Uterus (tissue), 4 donors: ENCODE data around the gene PLEKHA7. TPM values are rescaled to one million over a fixed set of nuclear protein-coding genes. Genes with fewer than 3 reads are reported as not detected.
"Not testable (repeated sequence)": the region's sequence is repeated elsewhere in the genome, so short reads cannot be mapped to it uniquely, and the experiment has no call there.

Experiments used
- DNase-seq, 2 donors: peaks; one replicate each; pipeline ENCODE4 v3.0.0-alpha.2; 2019 to 2020
- H3K27ac ChIP-seq, 2 donors: fragments of 200-600 bp; sonication (generic); 1 replicate in 1 of 2; 2 replicates in 1 of 2; pipeline ENCODE4 v1.5.1; 2016 to 2018
- H3K27me3 ChIP-seq, 2 donors: fragments of 200-600 bp; sonication (generic); one replicate each; pipeline ENCODE4 v1.5.1; 2018 to 2019; ENCODE audit warnings: control low read depth in 1 of 2
- H3K36me3 ChIP-seq, 2 donors: fragments of 200-600 bp; sonication (generic); one replicate each; pipeline ENCODE4 v1.5.1; 2019; ENCODE audit warnings: control low read depth in 1 of 2
- H3K4me1 ChIP-seq, 2 donors: fragments of 200-600 bp; sonication (generic); one replicate each; pipeline ENCODE4 v1.5.1; 2018 to 2019; ENCODE audit warnings: control low read depth in 1 of 2
- H3K4me3 ChIP-seq, 2 donors: fragments of 200-600 bp; sonication (generic); 1 replicate in 1 of 2; 2 replicates in 1 of 2; pipeline ENCODE4 v1.5.1; 2018 to 2019; ENCODE audit warnings: mild to moderate bottlenecking in 1 of 2
- H3K9me3 ChIP-seq, 2 donors: fragments of 200-600 bp; sonication (generic); one replicate each; pipeline ENCODE4 v1.5.1; 2019; ENCODE audit warnings: control low read depth in 1 of 2
- CTCF ChIP-seq, 4 experiments: fragments of 200-600 bp in 2 of 4; fragments of 450-650 bp in 2 of 4; sonication (generic) in 2 of 4; IDR thresholded peaks; one replicate each; pipeline ENCODE4 v1.5.1; 2016 to 2019; ENCODE audit warnings: antibody characterized with exemption in 4 of 4, mild to moderate bottlenecking in 2 of 4, moderate library complexity in 1 of 4
- POLR2A ChIP-seq, 2 donors: fragments of 450-650 bp; IDR thresholded peaks; one replicate each; pipeline ENCODE4 v1.6.1; 2016; ENCODE audit warnings: antibody characterized with exemption in 2 of 2, mild to moderate bottlenecking in 1 of 2, moderate library complexity in 1 of 2
- intact Hi-C: fragments of 100-400 bp; cut with DNase I; formaldehyde crosslinking; loops from one replicate; pipeline ENCODE4 v1.15.1; 2023; ENCODE audit warnings: low total_unique reads
- total RNA-seq, 4 donors: library from RNA; depleted of rRNA in 3 of 4; stranded (reverse); fragments of >200 nt in 3 of 4; gene quantifications; one replicate each; pipeline versions ENCODE4 v1.1.0 to v1.2.4, GENCODE V29; 2014 to 2023
- donor health status: DM: yes; HTN: yes; CAD: no.

The PLEKHA7 gene
- total RNA-seq, 4 donors from 2014 or later, result 13.3 to 38.2 (median 26.7) TPM

- Histone ChIP-seq H3K9me3 (no peaks in the 10 kb centered on the region), H3K36me3 (no peaks in the 10 kb centered on the region), H3K4me1 (no peaks in the 10 kb centered on the region), H3K27me3 (no peaks in the 10 kb centered on the region), H3K27ac (no peak overlapping the region), H3K4me3 (no peak overlapping the region)
- TF ChIP-seq CTCF (IDR thresholded peaks at IDR 0.05) (no peak), POLR2A (IDR thresholded peaks at IDR 0.05) (no peak)
- DNase-seq, result no peak
- intact Hi-C loops, result no loop called here
Observed at GRCh38 chr11:16966930-16967671, 47.1 kb downstream of the PLEKHA7 start.

- intact Hi-C loops, result no loop called here
Observed at GRCh38 chr11:16964501-16964900, 49.7 kb downstream of the PLEKHA7 start.

GRCh38 chr11:16963316-16963876 lies 50.8 kb downstream of the PLEKHA7 start:
- no peak for TF ChIP-seq POLR2A (IDR thresholded peaks at IDR 0.05)
- TF ChIP-seq CTCF (IDR thresholded peaks at IDR 0.05), result no peak
- Histone ChIP-seq H3K4me1 (no peaks in the 10 kb centered on the region), H3K27me3 (no peaks in the 10 kb centered on the region), H3K9me3 (no peaks in the 10 kb centered on the region), H3K27ac (no peak overlapping the region), H3K36me3 (no peaks in the 10 kb centered on the region), H3K4me3 (no peak overlapping the region)
- no peak for DNase-seq
- intact Hi-C loops, result no loop called here

More at GRCh38 chr11:16964501-16964900, 49.7 kb downstream of the PLEKHA7 start:
- H3K27ac ChIP-seq, result no peak overlapping the region
- no peaks in the 10 kb centered on the region for H3K4me1 ChIP-seq
- no peaks in the 10 kb centered on the region for H3K36me3 ChIP-seq
- no peaks in the 10 kb centered on the region for H3K27me3 ChIP-seq
- DNase-seq, result no peak
- no peak overlapping the region for H3K4me3 ChIP-seq
- no peaks in the 10 kb centered on the region for H3K9me3 ChIP-seq
- TF ChIP-seq POLR2A (IDR thresholded peaks at IDR 0.05) (no peak), CTCF (IDR thresholded peaks at IDR 0.05) (no peak)

- DNase-seq, H3K4me3 ChIP-seq, H3K36me3 ChIP-seq, H3K27ac ChIP-seq, H3K27me3 ChIP-seq, H3K4me1 ChIP-seq, H3K9me3 ChIP-seq, intact Hi-C loops: not testable (repeated sequence)
Observed at GRCh38 chr11:16962589-16962988, 51.6 kb downstream of the PLEKHA7 start.

- intact Hi-C loops, result no loop called here
- Histone ChIP-seq H3K4me1 (no peaks in the 10 kb centered on the region), H3K9me3 (no peaks in the 10 kb centered on the region), H3K4me3 (no peak overlapping the region), H3K27ac (no peak overlapping the region), H3K27me3 (no peaks in the 10 kb centered on the region), H3K36me3 (no peaks in the 10 kb centered on the region)
- TF ChIP-seq CTCF (IDR thresholded peaks at IDR 0.05), result no peak
- no peak for TF ChIP-seq POLR2A (IDR thresholded peaks at IDR 0.05)
- no peak for DNase-seq
Observed at GRCh38 chr11:16962146-16962545, 52.1 kb downstream of the PLEKHA7 start.
